Ovary (tissue), 3 donors: ENCODE measurements around the gene NELL1.

Experiments
- EP300 ChIP-seq: sonication (generic); formaldehyde crosslinking; IDR thresholded peaks from one replicate; pipeline ENCODE4 v1.6.1; 2017; ENCODE audit warnings: antibody characterized with exemption
- POLR2A ChIP-seq: fragments of 450-650 bp; IDR thresholded peaks from one replicate; pipeline ENCODE4 v1.6.1; 2017; ENCODE audit warnings: antibody characterized with exemption, mild to moderate bottlenecking, moderate library complexity
- TF ChIP-seq, protein P1 (sequence below), 3 donors: fragments of 450-650 bp in 2 of 3; fragments of 200-600 bp in 1 of 3; IDR thresholded peaks; one replicate each; pipeline versions ENCODE4 v1.5.1 to v1.8.0; 2016 to 2022; ENCODE audit warnings: antibody characterized with exemption in 3 of 3, mild to moderate bottlenecking in 1 of 3
- donor health status: DM: no; HTN: no; CAD: no.

DNA sequence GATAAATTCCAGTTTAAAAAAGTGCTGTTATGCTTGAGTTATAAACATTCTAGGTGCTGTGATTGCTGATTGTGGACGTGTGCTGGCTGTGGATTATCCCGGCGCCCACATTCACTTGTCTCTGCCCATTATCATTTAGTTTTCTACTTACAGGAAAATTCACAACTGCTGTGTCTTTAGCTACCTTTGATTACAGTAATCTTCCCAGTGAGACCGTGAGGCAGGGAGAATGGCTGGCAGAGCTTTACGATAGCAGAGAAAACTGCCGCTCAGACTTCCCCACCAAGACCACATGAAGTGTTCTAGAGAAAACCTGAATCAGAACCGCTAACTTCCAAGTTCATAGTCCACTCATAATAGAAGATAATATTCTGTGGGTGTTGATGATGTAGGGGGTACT lies 34.6 kb upstream of the NELL1 start:
- TF ChIP-seq, protein P1, sequence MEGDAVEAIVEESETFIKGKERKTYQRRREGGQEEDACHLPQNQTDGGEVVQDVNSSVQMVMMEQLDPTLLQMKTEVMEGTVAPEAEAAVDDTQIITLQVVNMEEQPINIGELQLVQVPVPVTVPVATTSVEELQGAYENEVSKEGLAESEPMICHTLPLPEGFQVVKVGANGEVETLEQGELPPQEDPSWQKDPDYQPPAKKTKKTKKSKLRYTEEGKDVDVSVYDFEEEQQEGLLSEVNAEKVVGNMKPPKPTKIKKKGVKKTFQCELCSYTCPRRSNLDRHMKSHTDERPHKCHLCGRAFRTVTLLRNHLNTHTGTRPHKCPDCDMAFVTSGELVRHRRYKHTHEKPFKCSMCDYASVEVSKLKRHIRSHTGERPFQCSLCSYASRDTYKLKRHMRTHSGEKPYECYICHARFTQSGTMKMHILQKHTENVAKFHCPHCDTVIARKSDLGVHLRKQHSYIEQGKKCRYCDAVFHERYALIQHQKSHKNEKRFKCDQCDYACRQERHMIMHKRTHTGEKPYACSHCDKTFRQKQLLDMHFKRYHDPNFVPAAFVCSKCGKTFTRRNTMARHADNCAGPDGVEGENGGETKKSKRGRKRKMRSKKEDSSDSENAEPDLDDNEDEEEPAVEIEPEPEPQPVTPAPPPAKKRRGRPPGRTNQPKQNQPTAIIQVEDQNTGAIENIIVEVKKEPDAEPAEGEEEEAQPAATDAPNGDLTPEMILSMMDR (IDR thresholded peaks at IDR 0.05): no peak
- no peak for TF ChIP-seq EP300
- TF ChIP-seq POLR2A: no peak
